RWPE1 (cell line): ENCODE measurements around the gene MEGF11.
A peak's percentile ranks its signal among the peaks of the same experiment; 100 is the strongest.
"Not testable (repeated sequence)": the region's sequence is repeated elsewhere in the genome, so short reads cannot be mapped to it uniquely, and the experiment has no call there.

ENCODE experiments used
- CTCF ChIA-PET: fragments of 350-600 bp; sonication (Branson Sonifier 250); formaldehyde crosslinking; extraction: SDS; loops from one replicate; lab custom pipeline; 2021; lab: Yijun Ruan, JAX
- POLR2A ChIA-PET: fragments of 400-600 bp; formaldehyde crosslinking; extraction: SDS; loops from one replicate; lab custom pipeline; 2020; ENCODE audit warnings: antibody characterized with exemption; ENCODE audit not compliant: low non-redundant PET; lab: Yijun Ruan, JAX
- DNase-seq: peaks from one replicate; pipeline ENCODE4 v3.0.0; 2012; ENCODE audit warnings: low spot score
- H3K27ac ChIP-seq: fragments of 450-650 bp; 2 replicates; pipeline ENCODE4 v1.5.1; 2017
- CTCF ChIP-seq: fragments of 450-650 bp; conservative IDR thresholded peaks from 2 replicates; pipeline ENCODE4 v1.5.1; 2017; ENCODE audit warnings: low read depth, mild to moderate bottlenecking

Gene MEGF11

GRCh38 chr15:65881766-65882434 lies 371.6 kb downstream of the MEGF11 start:
- H3K27ac ChIP-seq: no peak overlapping the region
- ChIA-PET CTCF (interaction anchor here (0.7 kb wide), 1 partner anchor 9 kb away, joined by 3 read pairs; no protein-coding TSS in a partner anchor), POLR2A (no interaction called here)
- TF ChIP-seq CTCF: no peak
- no peak for DNase-seq

GRCh38 chr15:65877749-65878148 lies 375.8 kb downstream of the MEGF11 start:
- no peak overlapping the region for H3K27ac ChIP-seq
- POLR2A ChIA-PET: interaction anchor here (0.6 to 0.8 kb wide), 2 partner anchors 93 to 203 kb away, joined by 3 read pairs; no protein-coding TSS in a partner anchor
- TF ChIP-seq CTCF: no peak
- DNase-seq: no peak
- CTCF ChIA-PET: interaction anchor here (0.6 kb wide), 1 partner anchor 1162 kb away, joined by 5 read pairs; no protein-coding TSS in a partner anchor

- ChIA-PET CTCF (no interaction called here), POLR2A (no interaction called here)
- no peak for TF ChIP-seq CTCF
- DNase-seq: no peak
- H3K27ac ChIP-seq: no peak overlapping the region
These were observed 378.1 kb downstream of the MEGF11 start for GRCh38 chr15:65875458-65875857.

- no peak overlapping the region for H3K27ac ChIP-seq
- DNase-seq: no peak
- no peak for TF ChIP-seq CTCF
- ChIA-PET POLR2A (no interaction called here), CTCF (no interaction called here)
These were observed 380.3 kb downstream of the MEGF11 start for GRCh38 chr15:65873256-65873655.

GRCh38 chr15:65872596-65872995 lies 381.0 kb downstream of the MEGF11 start:
- POLR2A ChIA-PET, DNase-seq, CTCF ChIA-PET: not testable (repeated sequence)
- peak overlapping the region; percentile 56 for H3K27ac ChIP-seq

GRCh38 chr15:65871886-65872285 lies 381.7 kb downstream of the MEGF11 start:
- peak overlapping the region; percentile 56; the same call in 1 of the 2 replicates for H3K27ac ChIP-seq
- not testable (repeated sequence) for DNase-seq
- ChIA-PET CTCF (interaction anchor here (2.1 kb wide), 1 partner anchor 15 kb away, joined by 6 read pairs; no protein-coding TSS in a partner anchor), POLR2A (interaction anchor here (0.7 kb wide), 1 partner anchor 41 kb away, joined by 10 read pairs; no protein-coding TSS in a partner anchor)

GRCh38 chr15:65870889-65871533 lies 382.5 kb downstream of the MEGF11 start:
- TF ChIP-seq CTCF: no peak
- ChIA-PET CTCF (interaction anchor here (0.6 to 2.1 kb wide), 3 partner anchors 15 to 604 kb away, joined by 3 to 6 read pairs (median 3); no protein-coding TSS in a partner anchor), POLR2A (no interaction called here)
- DNase-seq: peak; percentile 73
- peak overlapping the region; percentile 91; the same call in 1 of the 2 replicates for H3K27ac ChIP-seq
